D721Med (cell line): ENCODE results near the gene MED14.

Experiments
- DNase-seq: peaks from one replicate; pipeline ENCODE4 v3.0.0; 2011; ENCODE audit warnings: low spot score; ENCODE audit not compliant: insufficient read length
- FAIRE-seq: peaks from 2 replicates; lab custom pipeline; 2011; peaks lifted over from hg19 to GRCh38; lab: Jason Lieb, UNC
- TF ChIP-seq, protein P1 (sequence below): IDR thresholded peaks from 2 replicates; pipeline ENCODE4 v1.5.1; 2012; ENCODE audit warnings: mild to moderate bottlenecking, control low read depth; ENCODE audit not compliant: insufficient read depth; ENCODE audit errors: missing control alignments

Gene MED14

DNA sequence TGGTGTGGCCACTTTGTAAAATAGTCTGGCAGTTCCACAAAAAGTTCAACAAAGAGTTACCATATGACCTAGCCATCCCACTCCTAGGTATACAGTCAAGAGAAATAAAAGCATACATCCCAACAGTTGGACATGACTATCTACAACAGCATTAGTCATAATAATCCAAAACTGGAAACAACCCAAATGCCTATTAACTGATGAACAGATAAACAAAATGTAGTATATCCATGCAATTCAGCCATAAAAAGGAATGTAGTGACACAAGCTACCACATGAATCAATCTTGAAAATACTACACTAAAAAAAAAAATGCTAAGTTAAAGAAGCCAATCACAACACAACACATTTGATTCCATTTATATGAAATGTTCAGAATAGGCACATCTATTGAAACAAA, 16.1 kb downstream of the MED14 start:
- no peak for FAIRE-seq
- DNase-seq: no peak
- TF ChIP-seq, protein P1, sequence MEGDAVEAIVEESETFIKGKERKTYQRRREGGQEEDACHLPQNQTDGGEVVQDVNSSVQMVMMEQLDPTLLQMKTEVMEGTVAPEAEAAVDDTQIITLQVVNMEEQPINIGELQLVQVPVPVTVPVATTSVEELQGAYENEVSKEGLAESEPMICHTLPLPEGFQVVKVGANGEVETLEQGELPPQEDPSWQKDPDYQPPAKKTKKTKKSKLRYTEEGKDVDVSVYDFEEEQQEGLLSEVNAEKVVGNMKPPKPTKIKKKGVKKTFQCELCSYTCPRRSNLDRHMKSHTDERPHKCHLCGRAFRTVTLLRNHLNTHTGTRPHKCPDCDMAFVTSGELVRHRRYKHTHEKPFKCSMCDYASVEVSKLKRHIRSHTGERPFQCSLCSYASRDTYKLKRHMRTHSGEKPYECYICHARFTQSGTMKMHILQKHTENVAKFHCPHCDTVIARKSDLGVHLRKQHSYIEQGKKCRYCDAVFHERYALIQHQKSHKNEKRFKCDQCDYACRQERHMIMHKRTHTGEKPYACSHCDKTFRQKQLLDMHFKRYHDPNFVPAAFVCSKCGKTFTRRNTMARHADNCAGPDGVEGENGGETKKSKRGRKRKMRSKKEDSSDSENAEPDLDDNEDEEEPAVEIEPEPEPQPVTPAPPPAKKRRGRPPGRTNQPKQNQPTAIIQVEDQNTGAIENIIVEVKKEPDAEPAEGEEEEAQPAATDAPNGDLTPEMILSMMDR: no peak

DNA sequence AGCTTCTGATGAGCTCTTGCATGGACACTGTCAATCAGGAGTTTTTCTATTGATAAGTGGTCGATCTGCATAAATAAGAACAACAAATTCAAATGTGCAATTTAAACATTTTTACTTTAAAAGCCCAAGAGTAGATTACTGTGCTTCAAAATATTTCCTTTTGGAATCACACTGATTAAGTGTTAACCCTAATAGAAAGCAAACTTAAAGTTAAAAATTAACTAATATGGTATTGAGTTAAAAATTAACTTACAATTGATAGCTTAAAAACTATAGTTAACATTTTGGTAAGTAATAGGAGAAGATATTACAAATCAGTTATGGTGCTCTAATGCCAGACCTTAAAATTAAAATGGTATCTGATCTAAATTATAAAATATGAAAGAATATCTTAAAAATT, 25.9 kb downstream of the MED14 start:
- FAIRE-seq: no peak

DNA sequence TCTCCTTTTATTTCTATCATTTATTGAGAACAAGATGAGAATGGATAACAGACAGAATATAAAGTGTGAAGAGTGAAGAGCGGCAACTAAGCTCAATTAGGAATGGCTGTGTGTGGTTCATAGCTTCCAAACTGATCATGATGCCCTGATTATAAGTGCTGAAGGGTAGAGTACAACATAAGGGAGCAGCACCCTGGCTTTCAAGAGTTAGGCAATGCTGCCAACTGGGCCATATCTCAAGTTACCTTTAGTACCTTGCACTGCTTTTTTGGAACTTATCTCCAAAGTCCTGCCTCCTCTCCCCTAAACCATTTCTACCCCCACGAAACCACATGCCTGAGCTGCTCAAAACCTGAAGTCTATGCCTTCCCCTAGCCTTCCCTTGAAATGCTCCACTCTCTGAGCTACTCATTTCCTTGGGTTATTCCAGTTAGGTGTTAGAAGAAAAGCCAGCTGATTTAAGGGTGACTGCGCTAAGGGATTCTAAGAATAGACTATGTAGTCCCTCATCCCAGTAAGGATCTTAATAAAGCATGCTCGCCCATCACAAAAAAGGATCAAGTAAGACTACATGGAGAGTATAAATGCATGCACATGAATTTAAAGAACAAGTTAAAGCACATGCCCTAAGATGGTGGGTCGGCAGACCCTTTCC, 29.6 kb downstream of the MED14 start:
- FAIRE-seq: no peak

More for the DNA sequence above, 25.9 kb downstream of the MED14 start:
- no peak for DNase-seq
- TF ChIP-seq, protein P1: no peak

DNA sequence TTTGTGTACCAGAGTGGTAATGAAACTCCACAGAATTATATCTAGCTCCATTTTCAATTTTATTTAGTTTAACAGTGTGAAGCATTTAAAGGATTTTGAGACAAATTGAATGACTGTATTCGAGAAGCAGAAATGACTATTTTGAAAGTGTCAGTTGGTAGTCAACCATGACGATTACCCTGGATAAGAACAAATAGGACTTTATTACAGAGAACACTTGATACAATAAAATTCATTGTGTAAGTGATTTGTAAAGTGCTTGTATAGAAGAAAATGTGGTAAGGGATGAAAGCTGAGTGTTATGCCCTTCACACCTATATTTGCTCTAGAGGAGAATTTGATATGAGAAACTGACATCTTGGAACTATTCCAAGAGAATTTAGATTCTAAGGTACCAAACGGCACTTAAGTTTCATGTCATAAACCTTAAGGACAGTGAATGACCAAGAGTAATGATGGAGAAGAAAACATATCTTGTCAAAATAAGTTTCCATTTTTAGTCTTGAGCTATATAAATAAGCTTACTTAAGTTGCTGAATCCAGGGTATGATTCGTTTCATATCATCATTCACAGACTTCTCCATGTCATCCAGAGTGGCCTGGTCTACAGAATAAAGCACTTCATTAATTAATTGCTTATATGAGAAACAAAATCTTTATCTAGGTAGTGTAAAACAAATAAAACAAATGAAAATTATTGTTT, 34.6 kb downstream of the MED14 start:
- FAIRE-seq: no peak

More for the DNA sequence above, 29.6 kb downstream of the MED14 start:
- no peak for DNase-seq
- TF ChIP-seq, protein P1: no peak

DNA sequence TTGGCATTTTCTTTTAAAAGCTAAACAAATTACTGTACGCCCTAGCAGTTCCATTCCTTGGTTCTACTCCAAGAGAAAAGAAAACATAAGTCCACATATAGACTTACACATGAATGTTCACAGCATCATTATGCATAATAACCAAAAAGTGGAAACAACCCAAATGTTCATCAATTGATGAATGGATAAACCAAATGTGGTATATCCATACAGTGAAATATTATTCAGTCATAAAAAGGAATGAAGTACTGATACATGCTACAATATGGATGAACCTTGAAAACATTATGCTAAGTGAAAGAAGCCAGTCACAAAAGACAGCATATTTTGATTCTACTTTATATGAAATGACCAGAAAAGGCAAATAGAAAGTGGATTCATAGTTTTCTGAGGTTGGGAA, 36.5 kb downstream of the MED14 start:
- TF ChIP-seq, protein P1: no peak
- DNase-seq: no peak
- no peak for FAIRE-seq

More for the DNA sequence above, 34.6 kb downstream of the MED14 start:
- no peak for DNase-seq
- TF ChIP-seq, protein P1: no peak

DNA sequence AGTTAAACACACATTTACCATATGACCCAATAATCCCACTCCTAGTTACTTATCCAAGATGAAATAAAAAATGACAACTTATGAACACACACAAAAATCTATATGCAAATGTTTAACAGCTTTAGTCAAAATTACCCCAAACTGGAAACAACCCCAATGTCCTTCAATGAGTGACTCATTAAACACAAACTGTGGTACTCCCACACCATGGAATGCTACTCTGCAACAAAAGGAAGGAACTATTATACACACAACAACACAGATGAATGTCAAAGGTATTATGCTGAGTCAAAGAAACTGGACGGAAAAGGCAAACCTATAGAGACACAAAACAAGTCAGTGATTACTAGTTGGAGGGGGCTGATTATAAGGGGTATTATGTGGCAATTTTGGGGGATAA, 40.5 kb downstream of the MED14 start:
- TF ChIP-seq, protein P1: no peak
- no peak for FAIRE-seq
- no peak for DNase-seq

DNA sequence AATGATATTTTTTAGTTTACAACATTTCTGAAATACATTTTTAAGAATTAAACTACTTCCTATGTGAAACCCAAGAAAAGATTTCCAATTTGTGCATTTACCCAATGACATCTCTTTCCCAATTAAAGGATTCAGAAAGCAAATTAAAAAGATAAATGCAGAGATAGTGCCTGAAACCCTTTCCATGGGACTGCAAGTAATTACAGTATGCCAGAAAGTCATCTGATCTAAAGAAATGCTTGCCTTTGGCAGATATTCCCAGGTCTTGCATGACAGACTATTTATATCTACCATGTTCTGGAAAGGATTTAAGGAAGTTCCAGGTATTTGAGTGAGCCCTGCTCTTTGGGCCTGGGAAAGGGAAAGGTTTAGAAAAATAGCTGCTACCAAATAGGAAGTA, 46.4 kb downstream of the MED14 start:
- TF ChIP-seq, protein P1: no peak
- no peak for DNase-seq
- no peak for FAIRE-seq
